T-helper 1 cell treated with Interleukin-12 subunit alpha and Interleukin-12 subunit beta and Interleukin-4 antibody, amounts not matched to agents 30 μg/mL and 1 μg/mL, for 36 hours (primary cell): ENCODE results near the gene GRAMD1A.
A peak's percentile ranks its signal among the peaks of the same experiment; 100 is the strongest.

ENCODE experiments used
- H3K27ac Mint-ChIP-seq: one replicate; pipeline ENCODE4 v1.8.0; 2021; ENCODE audit warnings: mild to moderate bottlenecking, mixed read lengths
- H3K27me3 Mint-ChIP-seq: one replicate; pipeline ENCODE4 v1.8.0; 2021; ENCODE audit warnings: low read depth, mixed read lengths
- H3K36me3 Mint-ChIP-seq: one replicate; pipeline ENCODE4 v1.8.0; 2021; ENCODE audit warnings: low read depth, mixed read lengths
- H3K4me1 Mint-ChIP-seq: one replicate; pipeline ENCODE4 v1.8.0; 2021; ENCODE audit warnings: low read depth, mixed read lengths
- H3K4me3 Mint-ChIP-seq: one replicate; pipeline ENCODE4 v1.8.0; 2021; ENCODE audit warnings: mild to moderate bottlenecking, moderate library complexity, mixed read lengths
- H3K9me3 Mint-ChIP-seq: one replicate; pipeline ENCODE4 v1.8.0; 2021; ENCODE audit warnings: mixed read lengths

The GRAMD1A gene

DNA sequence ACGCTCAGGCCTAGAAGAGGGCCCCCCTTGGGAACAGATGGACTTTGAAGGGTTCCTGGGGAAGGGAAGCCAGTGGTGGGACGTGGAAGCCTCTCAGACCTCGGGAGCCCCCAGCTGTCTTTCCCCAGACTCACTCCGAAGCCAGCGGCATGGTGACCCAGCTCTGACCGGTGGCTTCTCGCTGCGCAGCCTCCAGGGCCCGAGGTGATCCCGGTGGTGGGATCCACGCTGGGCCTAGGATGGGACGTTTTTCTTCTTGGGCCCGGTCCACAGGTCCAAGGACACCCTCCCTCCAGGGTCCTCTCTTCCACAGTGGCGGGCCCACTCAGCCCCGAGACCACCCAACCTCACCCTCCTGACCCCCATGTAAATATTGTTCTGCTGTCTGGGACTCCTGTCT lies 66.0 kb downstream of the GRAMD1A start:
- H3K27me3 Mint-ChIP-seq: peaks cover 8% of the 10 kb centered on the region
- H3K9me3 Mint-ChIP-seq: no peaks in the 10 kb centered on the region
- H3K27ac Mint-ChIP-seq: no peak overlapping the region
- peaks cover 7% of the 10 kb centered on the region for H3K4me1 Mint-ChIP-seq
- no peaks in the 10 kb centered on the region for H3K36me3 Mint-ChIP-seq
- H3K4me3 Mint-ChIP-seq: no peak overlapping the region

DNA sequence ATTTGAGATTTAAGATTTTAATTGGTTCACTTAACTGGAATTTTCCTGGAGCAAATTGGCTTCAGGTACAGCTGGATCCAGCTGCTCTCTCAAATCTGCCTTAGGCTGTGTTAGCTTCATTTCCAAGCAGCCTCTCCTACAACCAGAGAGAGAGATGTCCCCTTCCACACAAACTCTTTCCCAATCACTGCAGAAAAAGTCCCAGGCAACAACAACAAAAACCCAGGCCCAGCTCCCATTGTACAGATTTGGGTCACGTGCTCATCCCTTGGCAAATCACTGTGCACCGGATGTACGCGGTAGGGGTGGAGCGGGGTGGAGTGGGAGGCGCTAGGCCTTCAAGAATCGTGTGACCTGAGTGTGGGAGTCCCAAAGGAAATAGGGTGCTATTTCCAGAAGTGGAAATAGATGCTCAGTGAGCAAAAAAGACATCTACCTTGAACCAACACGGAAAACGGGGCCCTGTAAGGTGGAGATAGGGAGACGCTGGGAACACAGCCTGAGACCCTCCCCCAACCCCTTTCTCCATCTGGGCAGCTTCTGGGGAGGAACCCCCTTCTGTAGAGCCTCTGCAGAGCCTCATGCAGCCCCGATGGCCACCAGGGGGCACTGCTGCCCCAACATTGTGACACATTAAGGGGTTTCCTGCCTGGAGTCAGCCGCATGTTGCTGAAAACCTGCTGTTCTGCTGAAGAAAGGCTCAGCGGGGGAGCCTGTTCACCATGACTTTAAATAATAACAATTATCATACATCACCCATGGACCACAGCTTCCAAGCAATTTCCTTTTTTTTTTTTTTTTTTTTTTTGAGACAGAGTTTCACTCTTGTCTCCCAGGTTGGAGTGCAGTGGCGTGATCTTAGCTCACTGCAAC lies 66.8 kb downstream of the GRAMD1A start:
- no peaks in the 10 kb centered on the region for H3K9me3 Mint-ChIP-seq
- H3K27me3 Mint-ChIP-seq: peaks cover 8% of the 10 kb centered on the region
- no peaks in the 10 kb centered on the region for H3K36me3 Mint-ChIP-seq
- peaks cover 7% of the 10 kb centered on the region for H3K4me1 Mint-ChIP-seq
- H3K27ac Mint-ChIP-seq: peak overlapping the region; percentile 52
- no peak overlapping the region for H3K4me3 Mint-ChIP-seq

DNA sequence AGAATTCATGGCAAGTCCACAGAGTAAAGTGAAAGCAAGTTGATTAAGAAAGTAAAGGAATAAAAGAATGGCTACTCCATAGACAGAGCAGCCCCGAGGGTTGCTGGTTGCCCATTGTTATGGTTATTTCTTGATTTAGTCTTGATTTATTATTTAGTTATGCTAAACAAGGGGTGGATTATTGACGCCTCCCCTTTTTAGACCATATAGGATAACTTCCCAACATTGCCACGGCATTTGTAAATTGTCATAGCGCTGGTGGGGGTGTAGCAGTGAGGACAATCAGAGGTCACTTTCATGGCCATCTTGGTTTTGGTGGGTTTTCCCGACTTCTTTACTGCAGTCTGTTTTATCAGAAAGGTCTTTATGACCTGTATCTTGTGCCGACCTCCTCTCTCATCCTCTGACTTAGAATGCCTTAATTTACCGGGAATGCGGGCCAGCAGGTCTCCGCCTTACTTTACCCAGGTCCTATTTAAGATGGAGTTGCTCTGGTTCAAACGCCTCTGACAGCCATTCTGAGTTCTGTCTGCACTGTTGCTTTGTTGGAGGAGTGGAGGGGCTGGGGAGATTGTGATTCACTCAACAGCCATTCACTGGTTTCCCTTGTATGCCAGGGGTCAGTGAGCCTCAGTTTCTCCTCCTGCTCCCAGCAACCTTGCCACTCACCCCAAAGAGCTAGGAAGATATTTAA lies 69.0 kb downstream of the GRAMD1A start:
- H3K27ac Mint-ChIP-seq: no peak overlapping the region
- peaks cover 6% of the 10 kb centered on the region for H3K27me3 Mint-ChIP-seq
- H3K36me3 Mint-ChIP-seq: no peaks in the 10 kb centered on the region
- H3K4me1 Mint-ChIP-seq: peaks cover 7% of the 10 kb centered on the region
- H3K4me3 Mint-ChIP-seq: no peak overlapping the region
- H3K9me3 Mint-ChIP-seq: no peaks in the 10 kb centered on the region

GRCh38 chr19:35069696-35070095 lies 69.6 kb downstream of the GRAMD1A start:
- H3K9me3 Mint-ChIP-seq: no peaks in the 10 kb centered on the region
- no peak overlapping the region for H3K27ac Mint-ChIP-seq
- peaks cover 4% of the 10 kb centered on the region for H3K27me3 Mint-ChIP-seq
- H3K36me3 Mint-ChIP-seq: no peaks in the 10 kb centered on the region
- H3K4me3 Mint-ChIP-seq: no peak overlapping the region
- peaks cover 7% of the 10 kb centered on the region for H3K4me1 Mint-ChIP-seq

DNA sequence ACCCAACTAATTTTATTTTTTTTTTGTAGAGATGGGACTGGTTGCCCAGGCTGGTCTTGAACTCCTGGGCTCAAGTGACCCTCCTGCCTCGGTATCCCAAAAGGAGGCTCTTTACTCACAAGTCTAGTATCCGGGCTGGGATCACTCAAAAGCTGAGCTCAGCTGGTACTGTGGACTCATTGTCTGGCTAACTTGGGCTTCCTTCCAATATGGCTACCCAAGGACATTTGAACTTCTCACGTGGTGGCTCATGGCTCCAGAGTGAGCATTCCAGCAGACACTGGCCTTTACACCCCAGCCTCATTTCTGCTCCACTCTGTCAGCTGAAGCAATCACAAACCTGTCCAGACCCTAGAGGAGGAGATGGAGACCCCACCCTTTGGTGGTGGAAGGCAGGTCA lies 70.3 kb downstream of the GRAMD1A start:
- no peaks in the 10 kb centered on the region for H3K36me3 Mint-ChIP-seq
- H3K4me3 Mint-ChIP-seq: no peak overlapping the region
- peaks cover 4% of the 10 kb centered on the region for H3K27me3 Mint-ChIP-seq
- no peaks in the 10 kb centered on the region for H3K9me3 Mint-ChIP-seq
- H3K4me1 Mint-ChIP-seq: peaks cover 7% of the 10 kb centered on the region
- no peak overlapping the region for H3K27ac Mint-ChIP-seq

DNA sequence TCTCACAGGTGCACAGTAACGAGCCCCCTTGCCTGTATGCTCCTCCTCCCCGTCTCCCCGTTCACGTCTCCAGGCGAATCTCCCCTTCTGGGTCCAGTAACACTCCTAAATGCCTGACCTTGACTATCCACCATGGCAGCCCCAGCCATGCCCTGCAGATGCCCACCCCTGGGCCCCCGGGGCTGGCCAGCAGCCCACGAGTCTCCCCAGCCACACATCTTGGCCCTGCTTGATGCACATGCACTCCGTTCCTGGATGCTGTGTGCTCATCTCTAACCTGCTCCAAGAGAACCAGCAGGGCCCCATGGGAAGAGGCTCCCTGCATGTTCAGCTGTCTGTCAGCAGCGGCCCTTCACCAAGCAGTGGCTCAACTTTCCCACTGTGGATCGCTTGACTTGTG lies 73.4 kb downstream of the GRAMD1A start:
- Mint-ChIP-seq H3K4me3 (no peak overlapping the region), H3K27ac (no peak overlapping the region), H3K4me1 (no peaks in the 10 kb centered on the region), H3K9me3 (no peaks in the 10 kb centered on the region), H3K27me3 (peaks cover 9% of the 10 kb centered on the region), H3K36me3 (no peaks in the 10 kb centered on the region)

DNA sequence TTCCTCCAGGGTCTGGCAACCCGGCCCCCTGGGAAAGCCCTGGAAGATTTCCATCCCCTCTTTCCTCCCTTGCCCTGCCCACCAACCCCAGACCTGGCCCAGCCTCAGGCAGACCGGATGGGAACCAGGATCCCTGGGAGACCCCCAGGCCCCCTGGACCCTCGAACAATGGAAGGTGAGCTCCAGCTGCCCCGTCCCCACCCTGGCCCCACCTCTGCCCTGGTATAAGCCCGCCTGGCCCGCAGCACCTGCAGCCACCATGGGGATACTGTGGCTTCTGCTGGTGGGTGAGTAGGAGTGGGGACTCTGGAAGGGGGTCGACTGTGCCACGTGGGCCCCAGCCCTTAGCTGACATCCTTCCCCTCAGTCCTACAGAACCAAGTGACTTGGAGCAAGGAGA lies 73.8 kb downstream of the GRAMD1A start:
- H3K27me3 Mint-ChIP-seq: peaks cover 13% of the 10 kb centered on the region
- H3K4me3 Mint-ChIP-seq: no peak overlapping the region
- H3K36me3 Mint-ChIP-seq: no peaks in the 10 kb centered on the region
- H3K4me1 Mint-ChIP-seq: no peaks in the 10 kb centered on the region
- no peaks in the 10 kb centered on the region for H3K9me3 Mint-ChIP-seq
- H3K27ac Mint-ChIP-seq: no peak overlapping the region

DNA sequence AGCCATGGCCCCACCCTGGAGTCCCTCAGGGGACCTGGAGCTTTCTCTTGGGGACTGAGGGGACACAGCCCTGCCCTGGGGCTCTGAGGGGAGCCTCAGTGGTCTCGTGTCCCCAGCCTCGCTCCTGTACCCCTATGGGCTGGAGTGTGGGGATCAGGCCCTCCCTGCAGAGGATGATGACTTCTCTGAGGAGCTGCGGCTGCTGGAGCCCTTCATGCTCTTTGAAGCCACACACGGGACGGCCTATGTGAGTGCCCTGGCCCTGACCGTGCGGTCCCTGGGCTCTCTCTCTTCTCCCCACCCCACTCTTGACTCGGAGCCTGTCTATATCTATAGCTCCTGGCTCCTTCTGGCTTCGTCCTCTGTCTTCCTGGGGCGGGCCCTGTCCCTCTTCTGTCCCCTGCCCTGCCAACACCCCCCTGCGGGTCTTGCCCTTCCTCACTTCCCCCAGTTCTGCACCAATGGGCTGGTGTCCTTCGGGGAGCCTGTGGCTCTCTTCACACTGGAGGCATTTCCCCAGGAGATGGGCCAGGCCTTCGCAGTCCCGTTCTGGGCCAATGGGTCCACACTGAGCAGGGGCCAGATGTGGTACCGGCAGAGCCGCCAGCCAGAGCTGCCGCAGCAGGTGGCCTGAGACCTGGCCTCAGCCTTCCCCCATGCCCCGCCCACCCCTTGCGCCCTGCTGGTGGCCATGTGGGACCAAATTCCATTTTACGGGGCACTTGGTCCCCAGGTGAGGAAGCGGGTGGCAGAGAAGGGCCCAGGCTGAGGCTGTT lies 74.5 kb downstream of the GRAMD1A start:
- Mint-ChIP-seq H3K36me3 (no peaks in the 10 kb centered on the region), H3K4me3 (no peak overlapping the region), H3K4me1 (no peaks in the 10 kb centered on the region), H3K27ac (no peak overlapping the region), H3K9me3 (no peaks in the 10 kb centered on the region), H3K27me3 (peaks cover 9% of the 10 kb centered on the region)

- Mint-ChIP-seq H3K4me3 (no peak overlapping the region), H3K36me3 (no peaks in the 10 kb centered on the region), H3K9me3 (no peaks in the 10 kb centered on the region), H3K4me1 (no peaks in the 10 kb centered on the region), H3K27me3 (peaks cover 9% of the 10 kb centered on the region), H3K27ac (no peak overlapping the region)
Measured at GRCh38 chr19:35075202-35076025, 75.3 kb downstream of the GRAMD1A start.

DNA sequence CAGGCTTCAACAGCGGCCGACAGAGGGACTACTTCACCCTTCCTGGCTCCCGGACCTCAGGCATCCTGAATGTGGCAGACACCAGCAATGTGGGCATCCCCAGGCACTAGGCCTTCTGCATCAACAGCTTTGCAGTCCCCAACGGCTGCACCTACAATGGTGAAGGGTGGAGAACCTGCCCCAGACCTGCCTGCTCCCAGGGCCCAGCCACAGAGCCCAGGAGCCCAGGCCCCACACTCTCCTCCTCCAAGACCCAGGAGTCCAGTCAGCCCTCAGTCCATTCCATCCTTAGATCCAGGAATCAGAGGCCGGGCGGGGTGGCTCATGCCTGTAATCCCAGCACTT lies 75.9 kb downstream of the GRAMD1A start:
- no peaks in the 10 kb centered on the region for H3K9me3 Mint-ChIP-seq
- peaks cover 9% of the 10 kb centered on the region for H3K27me3 Mint-ChIP-seq

More for the DNA sequence above, 75.9 kb downstream of the GRAMD1A start:
- Mint-ChIP-seq H3K27ac (no peak overlapping the region), H3K36me3 (no peaks in the 10 kb centered on the region), H3K4me3 (no peak overlapping the region), H3K4me1 (no peaks in the 10 kb centered on the region)
